HepG2 (cell line): ENCODE measurements around the gene CPB2. TPM values are rescaled to one million over a fixed set of nuclear protein-coding genes. Genes with fewer than 3 reads are reported as not detected.

ENCODE experiments used
- ATAC-seq: fragments of 200-7000 bp; cut with Tn5 transposase; 3 replicates; pipeline ENCODE4 v1.9.1; 2020; ENCODE audit warnings: mild to moderate bottlenecking, moderate library complexity
- BruUV-seq: library from RNA; stranded (reverse); fragments of 400-500 nt; replicated peaks from 2 replicates; lab custom pipeline; 2021; lab: Mats Ljungman, UMichigan
- CTCF ChIA-PET: fragments of 300-600 bp; formaldehyde crosslinking; extraction: SDS; loops from one replicate; lab custom pipeline; 2021; ENCODE audit warnings: low total read pairs, inconsistent platforms, low intra/inter-chr PET ratio; lab: Yijun Ruan, JAX
- POLR2A ChIA-PET: fragments of 350-600 bp; sonication (Branson Sonifier 250); formaldehyde crosslinking; loops from one replicate; lab custom pipeline; 2020; ENCODE audit warnings: antibody characterized with exemption, inconsistent platforms; lab: Yijun Ruan, JAX
- DNase-seq: peaks from one replicate; pipeline ENCODE4 v3.0.0-alpha.2; 2015; ENCODE audit warnings: low spot score
- FAIRE-seq: peaks from 3 replicates; lab custom pipeline; 2011; peaks lifted over from hg19 to GRCh38; lab: Jason Lieb, UNC
- H2AFZ ChIP-seq: one replicate; pipeline ENCODE4 v1.6.1; 2011; ENCODE audit warnings: low read length, inconsistent platforms
- H3K27ac ChIP-seq: fragments of 300-600 bp; 3 replicates; pipeline ENCODE4 v1.8.0; 2011; ENCODE audit warnings: mixed run types, mild to moderate bottlenecking, mixed read lengths, low read length, inconsistent platforms; ENCODE audit not compliant: insufficient read depth; ENCODE audit errors: extremely low read length
- H3K27me3 ChIP-seq, 2 experiments: fragments of 200-600 bp in 1 of 2; 2 replicates in 1 of 2; 3 replicates in 1 of 2; pipeline versions ENCODE4 v1.6.0 to v1.8.0; 2011; ENCODE audit warnings: low read length in 2 of 2, mild to moderate bottlenecking in 2 of 2, moderate library complexity in 2 of 2, inconsistent platforms in 1 of 2; ENCODE audit not compliant: insufficient read depth in 2 of 2, control insufficient read depth in 1 of 2
- H3K36me3 ChIP-seq, 2 experiments: fragments of 200-600 bp in 1 of 2; replicated peaks in 1 of 2; 2 replicates in 1 of 2; 3 replicates in 1 of 2; pipeline versions ENCODE4 v1.5.1 to v1.8.0; 2011; ENCODE audit warnings: low read length in 2 of 2, inconsistent platforms in 1 of 2; ENCODE audit not compliant: insufficient read depth in 2 of 2, control insufficient read depth in 1 of 2
- H3K4me1 ChIP-seq: 2 replicates; pipeline ENCODE4 v1.5.1; 2012; ENCODE audit warnings: low read length, inconsistent platforms; ENCODE audit not compliant: insufficient read depth
- H3K4me2 ChIP-seq: 2 replicates; pipeline ENCODE4 v1.6.0; 2011; ENCODE audit warnings: low read depth, low read length, inconsistent platforms
- H3K4me3 ChIP-seq, 3 experiments: fragments of 200-600 bp in 1 of 3; sonication (generic), shearing (Covaris generic) in 1 of 3; replicated peaks in 1 of 3; 2 replicates each; pipeline ENCODE4 v1.5.1; 2011 to 2016; ENCODE audit warnings: low read length in 3 of 3, inconsistent platforms in 2 of 3, low read depth in 2 of 3, mild to moderate bottlenecking in 2 of 3, control low read depth in 1 of 3, mixed read lengths in 1 of 3; ENCODE audit not compliant: insufficient read depth in 1 of 3
- H3K79me2 ChIP-seq: one replicate; pipeline ENCODE4 v1.6.1; 2011; ENCODE audit warnings: low read length, inconsistent platforms; ENCODE audit not compliant: insufficient read depth
- H3K9ac ChIP-seq: 2 replicates; pipeline ENCODE4 v1.6.0; 2011; ENCODE audit warnings: mild to moderate bottlenecking, low read depth, low read length, inconsistent platforms; ENCODE audit not compliant: insufficient read depth
- H3K9me3 ChIP-seq: 2 replicates; pipeline ENCODE4 v1.5.1; 2012; ENCODE audit warnings: mild to moderate bottlenecking, low read length
- H4K20me1 ChIP-seq: 2 replicates; pipeline ENCODE4 v1.6.0; 2011; ENCODE audit warnings: inconsistent platforms, mild to moderate bottlenecking, low read length, moderate library complexity; ENCODE audit not compliant: insufficient read depth
- BCL3 ChIP-seq: sonication (generic); formaldehyde crosslinking; IDR thresholded peaks from 2 replicates; pipeline ENCODE4 v1.5.1; 2020; ENCODE audit warnings: mild to moderate bottlenecking, missing genetic modification reagents, moderate library complexity
- DNMT1 ChIP-seq: sonication (generic); formaldehyde crosslinking; IDR thresholded peaks from 2 replicates; pipeline ENCODE4 v1.5.1; 2020; ENCODE audit warnings: mild to moderate bottlenecking, missing genetic modification reagents
- POLR2AphosphoS5 ChIP-seq: IDR thresholded peaks from 2 replicates; pipeline ENCODE4 v1.6.1; 2012; ENCODE audit warnings: low read depth, low read length
- SMARCC2 ChIP-seq: fragments of 450-650 bp; IDR thresholded peaks from 2 replicates; pipeline ENCODE4 v1.6.1; 2017; ENCODE audit warnings: antibody characterized with exemption, mild to moderate bottlenecking
- ZFAT ChIP-seq: sonication (generic); formaldehyde crosslinking; conservative IDR thresholded peaks from 2 replicates; pipeline ENCODE4 v1.8.1; 2023; ENCODE audit warnings: missing genetic modification reagents, inconsistent platforms
- ZNF224 ChIP-seq: sonication (generic); formaldehyde crosslinking; IDR thresholded peaks from 2 replicates; pipeline ENCODE4 v1.5.0; 2020; ENCODE audit warnings: mild to moderate bottlenecking, missing genetic modification reagents
- ZNF326 ChIP-seq: sonication (generic); formaldehyde crosslinking; IDR thresholded peaks from 2 replicates; pipeline ENCODE4 v1.4.0; 2020; ENCODE audit warnings: missing genetic modification reagents, borderline replicate concordance
- WGBS: methylation state at CpG from one replicate; pipeline ENCODE4 v1.1.6; 2017; ENCODE audit warnings: low lambda C conversion rate; 5-methylcytosine and 5-hydroxymethylcytosine counted together
- in situ Hi-C: cut with HindIII; loops from 2 replicates; pipeline ENCODE4 v1.10.0; 2017; ENCODE audit warnings: low pct_unique_long_range_greater_than_20kb; ENCODE audit not compliant: extremely low pct_ligation_motif_present
- intact Hi-C: fragments of 100-400 bp; cut with micrococcal nuclease; formaldehyde crosslinking; loops from one replicate; pipeline ENCODE4 v1.10.0; 2022; ENCODE audit not compliant: unreplicated experiment
- polyA plus RNA-seq, 8 experiments: library from polyadenylated mRNA; depleted of rRNA in 3 of 8; stranded (reverse) in 7 of 8; unstranded in 1 of 8; fragments of >200 nt; fragmentation: Illumina TruSeq in 4 of 8; extraction: Trizol in 4 of 8; gene quantifications; 2 replicates each; pipeline versions ENCODE4 v1.2.1 to v1.2.3, GENCODE V29; 2011 to 2016; ENCODE audit warnings: low read depth in 4 of 8, missing spikeins in 1 of 8, mixed read lengths in 1 of 8; ENCODE audit not compliant: insufficient read depth in 1 of 8
- total RNA-seq, 5 experiments: library from RNA; depleted of rRNA; stranded (reverse); fragments of >200 nt; fragmentation: Illumina TruSeq; extraction: Trizol; gene quantifications; 2 replicates each; pipeline ENCODE4 v1.2.3, GENCODE V29; 2016; ENCODE audit warnings: low read depth in 1 of 5
- TF ChIP-seq, protein P1 (sequence below): sonication (generic); formaldehyde crosslinking; IDR thresholded peaks from 2 replicates; pipeline ENCODE4 v1.4.0; 2020; ENCODE audit warnings: missing genetic modification reagents
- TF ChIP-seq, protein P2 (sequence below): sonication (generic); formaldehyde crosslinking; IDR thresholded peaks from 2 replicates; pipeline ENCODE4 v1.8.0; 2022; ENCODE audit warnings: missing genetic modification reagents, low read depth, mild to moderate bottlenecking, borderline replicate concordance

Gene CPB2
- total and polyA plus RNA-seq, 2 of the 13 experiments (the other 11 are each of a cell fraction or from before 2014, with no cell fraction given), result 125 to 140 TPM

DNA sequence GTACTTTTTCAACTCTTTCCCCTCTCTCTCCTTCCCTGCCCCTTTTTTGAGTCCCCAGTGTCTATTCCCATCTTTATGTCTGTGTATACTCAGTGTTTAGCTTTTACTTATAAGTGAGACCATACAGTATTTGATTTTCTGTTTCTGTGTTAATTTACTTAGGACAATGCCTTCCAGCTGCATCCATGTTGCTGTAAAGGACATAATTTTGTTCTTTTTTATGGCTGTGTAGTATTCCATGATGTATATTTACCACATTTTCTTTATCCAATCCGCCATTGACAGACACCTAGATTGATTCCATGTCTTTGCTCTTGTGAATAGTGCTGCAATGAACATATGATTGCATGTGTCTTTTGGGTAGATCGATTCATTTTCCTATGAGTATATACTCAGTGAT lies 41.5 kb downstream of the CPB2 start:
- no peak for ATAC-seq
- ChIA-PET CTCF (no interaction called here), POLR2A (no interaction called here)

More for the DNA sequence above, 41.5 kb downstream of the CPB2 start:
- Histone ChIP-seq H3K9ac (no peak overlapping the region), H3K27ac (no peak overlapping the region), H2AFZ (no peak overlapping the region), H3K4me1 (no peaks in the 10 kb centered on the region), H3K4me2 (no peak overlapping the region), H3K36me3 (peaks cover 5 to 27% of the 10 kb centered on the region in 2 experiments; a peak in 4 of 5 replicates), H3K79me2 (no peaks in the 10 kb centered on the region), H3K9me3 (no peaks in the 10 kb centered on the region), H3K4me3 (no peak overlapping the region), H4K20me1 (no peaks in the 10 kb centered on the region), H3K27me3 (no peaks in the 10 kb centered on the region)
- WGBS, result 96% methylated on average over 2 of the region's 2 CpGs
- no peak for DNase-seq
- in situ Hi-C loops, result no loop called here
- BruUV-seq, result no TSS peak
- no peak for FAIRE-seq
- intact Hi-C loops, result no loop called here
- TF ChIP-seq, protein P1, sequence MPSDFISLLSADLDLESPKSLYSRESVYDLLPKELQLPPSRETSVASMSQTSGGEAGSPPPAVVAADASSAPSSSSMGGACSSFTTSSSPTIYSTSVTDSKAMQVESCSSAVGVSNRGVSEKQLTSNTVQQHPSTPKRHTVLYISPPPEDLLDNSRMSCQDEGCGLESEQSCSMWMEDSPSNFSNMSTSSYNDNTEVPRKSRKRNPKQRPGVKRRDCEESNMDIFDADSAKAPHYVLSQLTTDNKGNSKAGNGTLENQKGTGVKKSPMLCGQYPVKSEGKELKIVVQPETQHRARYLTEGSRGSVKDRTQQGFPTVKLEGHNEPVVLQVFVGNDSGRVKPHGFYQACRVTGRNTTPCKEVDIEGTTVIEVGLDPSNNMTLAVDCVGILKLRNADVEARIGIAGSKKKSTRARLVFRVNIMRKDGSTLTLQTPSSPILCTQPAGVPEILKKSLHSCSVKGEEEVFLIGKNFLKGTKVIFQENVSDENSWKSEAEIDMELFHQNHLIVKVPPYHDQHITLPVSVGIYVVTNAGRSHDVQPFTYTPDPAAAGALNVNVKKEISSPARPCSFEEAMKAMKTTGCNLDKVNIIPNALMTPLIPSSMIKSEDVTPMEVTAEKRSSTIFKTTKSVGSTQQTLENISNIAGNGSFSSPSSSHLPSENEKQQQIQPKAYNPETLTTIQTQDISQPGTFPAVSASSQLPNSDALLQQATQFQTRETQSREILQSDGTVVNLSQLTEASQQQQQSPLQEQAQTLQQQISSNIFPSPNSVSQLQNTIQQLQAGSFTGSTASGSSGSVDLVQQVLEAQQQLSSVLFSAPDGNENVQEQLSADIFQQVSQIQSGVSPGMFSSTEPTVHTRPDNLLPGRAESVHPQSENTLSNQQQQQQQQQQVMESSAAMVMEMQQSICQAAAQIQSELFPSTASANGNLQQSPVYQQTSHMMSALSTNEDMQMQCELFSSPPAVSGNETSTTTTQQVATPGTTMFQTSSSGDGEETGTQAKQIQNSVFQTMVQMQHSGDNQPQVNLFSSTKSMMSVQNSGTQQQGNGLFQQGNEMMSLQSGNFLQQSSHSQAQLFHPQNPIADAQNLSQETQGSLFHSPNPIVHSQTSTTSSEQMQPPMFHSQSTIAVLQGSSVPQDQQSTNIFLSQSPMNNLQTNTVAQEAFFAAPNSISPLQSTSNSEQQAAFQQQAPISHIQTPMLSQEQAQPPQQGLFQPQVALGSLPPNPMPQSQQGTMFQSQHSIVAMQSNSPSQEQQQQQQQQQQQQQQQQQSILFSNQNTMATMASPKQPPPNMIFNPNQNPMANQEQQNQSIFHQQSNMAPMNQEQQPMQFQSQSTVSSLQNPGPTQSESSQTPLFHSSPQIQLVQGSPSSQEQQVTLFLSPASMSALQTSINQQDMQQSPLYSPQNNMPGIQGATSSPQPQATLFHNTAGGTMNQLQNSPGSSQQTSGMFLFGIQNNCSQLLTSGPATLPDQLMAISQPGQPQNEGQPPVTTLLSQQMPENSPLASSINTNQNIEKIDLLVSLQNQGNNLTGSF (CRISPR knock-in tag), result no peak
- no peak for TF ChIP-seq ZFAT (CRISPR knock-in tag)
- TF ChIP-seq POLR2AphosphoS5, result no peak
- no peak for TF ChIP-seq SMARCC2
- no peak for TF ChIP-seq ZNF224 (CRISPR knock-in tag)
- no peak for TF ChIP-seq ZNF326
- TF ChIP-seq DNMT1 (CRISPR knock-in tag), result no peak
- TF ChIP-seq, protein P2, sequence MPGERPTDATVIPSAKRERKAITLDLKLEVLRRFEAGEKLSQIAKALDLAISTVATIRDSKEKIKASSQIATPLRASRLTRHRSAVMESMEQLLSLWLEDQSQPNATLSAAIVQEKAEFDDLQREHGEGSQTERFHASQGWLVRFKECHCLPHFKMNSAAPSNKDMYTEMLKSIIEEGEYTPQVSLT, result no peak
- no peak for TF ChIP-seq BCL3 (CRISPR knock-in tag)
